Neural progenitor cell (in vitro differentiated cells): Measurements from ENCODE around the gene LGR6.

Experiments
- EZH2 ChIP-seq: fragments of 200-600 bp; sonication (generic); IDR thresholded peaks from 2 replicates; pipeline ENCODE4 v1.6.1; 2017; ENCODE audit warnings: antibody characterized with exemption, mild to moderate bottlenecking, moderate library complexity
- EZH2phosphoT487 ChIP-seq: fragments of 200-600 bp; sonication (generic); IDR thresholded peaks from 2 replicates; pipeline ENCODE4 v1.6.1; 2017; ENCODE audit warnings: antibody characterized with exemption
- TF ChIP-seq, protein P1 (sequence below): fragments of 200-600 bp; sonication (generic); IDR thresholded peaks from 2 replicates; pipeline ENCODE4 v1.5.1; 2017; ENCODE audit warnings: antibody characterized with exemption, mild to moderate bottlenecking

DNA sequence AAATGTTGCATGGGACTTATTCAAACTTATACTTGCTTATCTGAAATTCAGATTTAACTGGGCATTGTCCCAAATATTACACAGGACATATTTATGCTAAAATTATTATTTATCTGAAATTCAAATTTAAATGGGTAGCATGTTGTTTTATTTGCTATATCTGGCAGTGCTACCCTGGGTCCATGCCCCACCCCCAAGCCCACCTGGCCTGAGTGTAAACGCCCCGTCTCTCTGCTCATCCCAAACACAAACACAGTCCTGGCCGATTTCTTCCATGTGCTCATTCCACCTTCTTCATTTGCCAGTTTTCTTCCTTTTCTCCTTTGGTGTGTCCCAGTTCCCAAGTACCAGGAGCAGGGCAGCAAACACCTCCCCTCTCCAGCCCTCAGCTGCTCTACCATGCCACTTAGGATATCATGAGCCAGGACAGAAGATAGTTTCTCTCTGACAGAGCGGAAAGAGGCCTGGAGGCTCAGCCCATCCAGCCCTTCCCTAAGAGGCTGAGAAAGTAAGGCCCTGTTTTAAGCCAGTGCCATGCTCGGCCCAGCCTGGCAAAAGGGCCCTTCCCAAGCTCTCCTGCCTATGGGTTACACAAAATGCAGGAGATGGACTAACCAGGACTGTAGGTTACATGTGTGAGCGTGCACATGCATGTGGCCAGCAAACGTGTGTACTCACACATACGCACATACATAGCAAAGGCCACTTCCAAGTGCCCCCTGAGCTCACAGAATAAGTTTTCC lies 78.7 kb downstream of the LGR6 start:
- TF ChIP-seq, protein P1, sequence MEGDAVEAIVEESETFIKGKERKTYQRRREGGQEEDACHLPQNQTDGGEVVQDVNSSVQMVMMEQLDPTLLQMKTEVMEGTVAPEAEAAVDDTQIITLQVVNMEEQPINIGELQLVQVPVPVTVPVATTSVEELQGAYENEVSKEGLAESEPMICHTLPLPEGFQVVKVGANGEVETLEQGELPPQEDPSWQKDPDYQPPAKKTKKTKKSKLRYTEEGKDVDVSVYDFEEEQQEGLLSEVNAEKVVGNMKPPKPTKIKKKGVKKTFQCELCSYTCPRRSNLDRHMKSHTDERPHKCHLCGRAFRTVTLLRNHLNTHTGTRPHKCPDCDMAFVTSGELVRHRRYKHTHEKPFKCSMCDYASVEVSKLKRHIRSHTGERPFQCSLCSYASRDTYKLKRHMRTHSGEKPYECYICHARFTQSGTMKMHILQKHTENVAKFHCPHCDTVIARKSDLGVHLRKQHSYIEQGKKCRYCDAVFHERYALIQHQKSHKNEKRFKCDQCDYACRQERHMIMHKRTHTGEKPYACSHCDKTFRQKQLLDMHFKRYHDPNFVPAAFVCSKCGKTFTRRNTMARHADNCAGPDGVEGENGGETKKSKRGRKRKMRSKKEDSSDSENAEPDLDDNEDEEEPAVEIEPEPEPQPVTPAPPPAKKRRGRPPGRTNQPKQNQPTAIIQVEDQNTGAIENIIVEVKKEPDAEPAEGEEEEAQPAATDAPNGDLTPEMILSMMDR = no peak
- TF ChIP-seq EZH2 = no peak
- TF ChIP-seq EZH2phosphoT487 = no peak
